ENCODE measurements around the gene AP2A1. TPM values are rescaled to one million over a fixed set of nuclear protein-coding genes. Genes with fewer than 3 reads are reported as not detected.

AP2A1 gene
- total and polyA plus RNA-seq, 2 of the 13 experiments (the other 11 are each of a cell fraction or from before 2014, with no cell fraction given): 22.7 to 39.7 TPM

DNA sequence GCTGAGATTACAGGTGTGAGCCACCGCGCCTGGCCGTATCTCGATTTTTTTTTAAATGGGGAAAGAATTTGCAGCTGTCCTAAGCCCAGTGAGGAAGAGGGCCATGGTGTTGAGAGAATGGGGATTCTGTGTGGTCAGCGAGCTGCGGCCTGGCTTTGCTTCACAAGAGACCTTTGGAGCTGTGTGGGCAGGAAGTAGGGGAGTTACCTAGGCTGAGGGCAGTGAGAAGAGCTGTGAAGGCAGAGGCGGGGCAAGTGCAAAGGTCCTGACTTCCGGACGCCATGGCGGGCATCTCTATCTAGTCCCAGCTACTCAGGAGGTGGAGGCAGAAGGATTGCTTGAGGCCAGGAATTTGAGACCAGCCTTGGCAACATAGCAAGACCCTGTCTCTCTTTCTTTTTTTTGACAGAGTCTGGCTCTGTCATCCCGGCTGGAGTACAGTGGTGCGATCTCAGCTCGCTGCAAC is 4.9 kb downstream of the AP2A1 start (continued):
- TF ChIP-seq, protein P1, sequence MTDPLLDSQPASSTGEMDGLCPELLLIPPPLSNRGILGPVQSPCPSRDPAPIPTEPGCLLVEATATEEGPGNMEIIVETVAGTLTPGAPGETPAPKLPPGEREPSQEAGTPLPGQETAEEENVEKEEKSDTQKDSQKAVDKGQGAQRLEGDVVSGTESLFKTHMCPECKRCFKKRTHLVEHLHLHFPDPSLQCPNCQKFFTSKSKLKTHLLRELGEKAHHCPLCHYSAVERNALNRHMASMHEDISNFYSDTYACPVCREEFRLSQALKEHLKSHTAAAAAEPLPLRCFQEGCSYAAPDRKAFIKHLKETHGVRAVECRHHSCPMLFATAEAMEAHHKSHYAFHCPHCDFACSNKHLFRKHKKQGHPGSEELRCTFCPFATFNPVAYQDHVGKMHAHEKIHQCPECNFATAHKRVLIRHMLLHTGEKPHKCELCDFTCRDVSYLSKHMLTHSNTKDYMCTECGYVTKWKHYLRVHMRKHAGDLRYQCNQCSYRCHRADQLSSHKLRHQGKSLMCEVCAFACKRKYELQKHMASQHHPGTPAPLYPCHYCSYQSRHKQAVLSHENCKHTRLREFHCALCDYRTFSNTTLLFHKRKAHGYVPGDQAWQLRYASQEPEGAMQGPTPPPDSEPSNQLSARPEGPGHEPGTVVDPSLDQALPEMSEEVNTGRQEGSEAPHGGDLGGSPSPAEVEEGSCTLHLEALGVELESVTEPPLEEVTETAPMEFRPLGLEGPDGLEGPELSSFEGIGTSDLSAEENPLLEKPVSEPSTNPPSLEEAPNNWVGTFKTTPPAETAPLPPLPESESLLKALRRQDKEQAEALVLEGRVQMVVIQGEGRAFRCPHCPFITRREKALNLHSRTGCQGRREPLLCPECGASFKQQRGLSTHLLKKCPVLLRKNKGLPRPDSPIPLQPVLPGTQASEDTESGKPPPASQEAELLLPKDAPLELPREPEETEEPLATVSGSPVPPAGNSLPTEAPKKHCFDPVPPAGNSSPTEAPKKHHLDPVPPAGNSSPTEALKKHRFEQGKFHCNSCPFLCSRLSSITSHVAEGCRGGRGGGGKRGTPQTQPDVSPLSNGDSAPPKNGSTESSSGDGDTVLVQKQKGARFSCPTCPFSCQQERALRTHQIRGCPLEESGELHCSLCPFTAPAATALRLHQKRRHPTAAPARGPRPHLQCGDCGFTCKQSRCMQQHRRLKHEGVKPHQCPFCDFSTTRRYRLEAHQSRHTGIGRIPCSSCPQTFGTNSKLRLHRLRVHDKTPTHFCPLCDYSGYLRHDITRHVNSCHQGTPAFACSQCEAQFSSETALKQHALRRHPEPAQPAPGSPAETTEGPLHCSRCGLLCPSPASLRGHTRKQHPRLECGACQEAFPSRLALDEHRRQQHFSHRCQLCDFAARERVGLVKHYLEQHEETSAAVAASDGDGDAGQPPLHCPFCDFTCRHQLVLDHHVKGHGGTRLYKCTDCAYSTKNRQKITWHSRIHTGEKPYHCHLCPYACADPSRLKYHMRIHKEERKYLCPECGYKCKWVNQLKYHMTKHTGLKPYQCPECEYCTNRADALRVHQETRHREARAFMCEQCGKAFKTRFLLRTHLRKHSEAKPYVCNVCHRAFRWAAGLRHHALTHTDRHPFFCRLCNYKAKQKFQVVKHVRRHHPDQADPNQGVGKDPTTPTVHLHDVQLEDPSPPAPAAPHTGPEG (CRISPR knock-in tag; IDR thresholded peaks at IDR 0.05): no peak
- TF ChIP-seq ZNF644 (CRISPR knock-in tag; IDR thresholded peaks at IDR 0.05; ENCODE audit: low read depth): 0 out of 2 replicates have a peak, but pooled peaks have one; percentile 7
- TF ChIP-seq ZNF251 (CRISPR knock-in tag; IDR thresholded peaks at IDR 0.05): no peak
- no peak for TF ChIP-seq SMAD3 (CRISPR knock-in tag; IDR thresholded peaks at IDR 0.05)
- no peak for TF ChIP-seq HIVEP1 (CRISPR knock-in tag; IDR thresholded peaks at IDR 0.05)
- TF ChIP-seq ZSCAN21 (CRISPR knock-in tag; IDR thresholded peaks at IDR 0.05; ENCODE audit: borderline replicate concordance): peak; percentile 43; the same call in 1 of the 2 replicates
- no peak for TF ChIP-seq NKX3-1 (CRISPR knock-in tag; IDR thresholded peaks at IDR 0.05)
- TF ChIP-seq ZMYM3 (CRISPR knock-in tag; IDR thresholded peaks at IDR 0.05): peak; percentile 77; the same call in 1 of the 2 replicates
- TF ChIP-seq NR1H2 (CRISPR knock-in tag; IDR thresholded peaks at IDR 0.05; ENCODE audit: borderline replicate concordance, low read depth): no peak
- peak; percentile 46; the same call in 1 of the 2 replicates for TF ChIP-seq DMAP1 (CRISPR knock-in tag; IDR thresholded peaks at IDR 0.05)
- no peak for TF ChIP-seq IKZF1 (IDR thresholded peaks at IDR 0.05)
- 0 out of 2 replicates have a peak, but pooled peaks have one; percentile 54 for TF ChIP-seq ZNF598 (CRISPR knock-in tag; IDR thresholded peaks at IDR 0.05; ENCODE audit: borderline replicate concordance)
- TF ChIP-seq SIX4 (CRISPR knock-in tag; IDR thresholded peaks at IDR 0.05): no peak
- no peak for TF ChIP-seq ZNF619 (CRISPR knock-in tag; IDR thresholded peaks at IDR 0.05)
- peak; percentile 69 for TF ChIP-seq THAP11 (CRISPR knock-in tag; IDR thresholded peaks at IDR 0.05)
- TF ChIP-seq, protein P2, sequence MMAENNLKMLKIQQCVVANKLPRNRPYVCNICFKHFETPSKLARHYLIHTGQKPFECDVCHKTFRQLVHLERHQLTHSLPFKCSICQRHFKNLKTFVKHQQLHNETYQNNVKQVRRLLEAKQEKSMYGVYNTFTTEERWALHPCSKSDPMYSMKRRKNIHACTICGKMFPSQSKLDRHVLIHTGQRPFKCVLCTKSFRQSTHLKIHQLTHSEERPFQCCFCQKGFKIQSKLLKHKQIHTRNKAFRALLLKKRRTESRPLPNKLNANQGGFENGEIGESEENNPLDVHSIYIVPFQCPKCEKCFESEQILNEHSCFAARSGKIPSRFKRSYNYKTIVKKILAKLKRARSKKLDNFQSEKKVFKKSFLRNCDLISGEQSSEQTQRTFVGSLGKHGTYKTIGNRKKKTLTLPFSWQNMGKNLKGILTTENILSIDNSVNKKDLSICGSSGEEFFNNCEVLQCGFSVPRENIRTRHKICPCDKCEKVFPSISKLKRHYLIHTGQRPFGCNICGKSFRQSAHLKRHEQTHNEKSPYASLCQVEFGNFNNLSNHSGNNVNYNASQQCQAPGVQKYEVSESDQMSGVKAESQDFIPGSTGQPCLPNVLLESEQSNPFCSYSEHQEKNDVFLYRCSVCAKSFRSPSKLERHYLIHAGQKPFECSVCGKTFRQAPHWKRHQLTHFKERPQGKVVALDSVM (CRISPR knock-in tag; IDR thresholded peaks at IDR 0.05): peak; percentile 91
- peak; percentile 44; the same call in 1 of the 2 replicates for TF ChIP-seq MYC (CRISPR knock-in tag; IDR thresholded peaks at IDR 0.05; ENCODE audit: borderline replicate concordance)
- TF ChIP-seq, protein P3, sequence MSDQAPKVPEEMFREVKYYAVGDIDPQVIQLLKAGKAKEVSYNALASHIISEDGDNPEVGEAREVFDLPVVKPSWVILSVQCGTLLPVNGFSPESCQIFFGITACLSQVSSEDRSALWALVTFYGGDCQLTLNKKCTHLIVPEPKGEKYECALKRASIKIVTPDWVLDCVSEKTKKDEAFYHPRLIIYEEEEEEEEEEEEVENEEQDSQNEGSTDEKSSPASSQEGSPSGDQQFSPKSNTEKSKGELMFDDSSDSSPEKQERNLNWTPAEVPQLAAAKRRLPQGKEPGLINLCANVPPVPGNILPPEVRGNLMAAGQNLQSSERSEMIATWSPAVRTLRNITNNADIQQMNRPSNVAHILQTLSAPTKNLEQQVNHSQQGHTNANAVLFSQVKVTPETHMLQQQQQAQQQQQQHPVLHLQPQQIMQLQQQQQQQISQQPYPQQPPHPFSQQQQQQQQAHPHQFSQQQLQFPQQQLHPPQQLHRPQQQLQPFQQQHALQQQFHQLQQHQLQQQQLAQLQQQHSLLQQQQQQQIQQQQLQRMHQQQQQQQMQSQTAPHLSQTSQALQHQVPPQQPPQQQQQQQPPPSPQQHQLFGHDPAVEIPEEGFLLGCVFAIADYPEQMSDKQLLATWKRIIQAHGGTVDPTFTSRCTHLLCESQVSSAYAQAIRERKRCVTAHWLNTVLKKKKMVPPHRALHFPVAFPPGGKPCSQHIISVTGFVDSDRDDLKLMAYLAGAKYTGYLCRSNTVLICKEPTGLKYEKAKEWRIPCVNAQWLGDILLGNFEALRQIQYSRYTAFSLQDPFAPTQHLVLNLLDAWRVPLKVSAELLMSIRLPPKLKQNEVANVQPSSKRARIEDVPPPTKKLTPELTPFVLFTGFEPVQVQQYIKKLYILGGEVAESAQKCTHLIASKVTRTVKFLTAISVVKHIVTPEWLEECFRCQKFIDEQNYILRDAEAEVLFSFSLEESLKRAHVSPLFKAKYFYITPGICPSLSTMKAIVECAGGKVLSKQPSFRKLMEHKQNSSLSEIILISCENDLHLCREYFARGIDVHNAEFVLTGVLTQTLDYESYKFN (CRISPR knock-in tag; conservative IDR thresholded peaks at IDR 0.05): peak; percentile 85
